ENCODE data around the gene AKAP1. TPM values are rescaled to one million over a fixed set of nuclear protein-coding genes. Genes with fewer than 3 reads are reported as not detected.
A peak's percentile ranks its signal among the peaks of the same experiment; 100 is the strongest.

AKAP1 gene
- total RNA-seq, 2 donors from 2014 or later = 11.6 to 18.5 TPM

DNA sequence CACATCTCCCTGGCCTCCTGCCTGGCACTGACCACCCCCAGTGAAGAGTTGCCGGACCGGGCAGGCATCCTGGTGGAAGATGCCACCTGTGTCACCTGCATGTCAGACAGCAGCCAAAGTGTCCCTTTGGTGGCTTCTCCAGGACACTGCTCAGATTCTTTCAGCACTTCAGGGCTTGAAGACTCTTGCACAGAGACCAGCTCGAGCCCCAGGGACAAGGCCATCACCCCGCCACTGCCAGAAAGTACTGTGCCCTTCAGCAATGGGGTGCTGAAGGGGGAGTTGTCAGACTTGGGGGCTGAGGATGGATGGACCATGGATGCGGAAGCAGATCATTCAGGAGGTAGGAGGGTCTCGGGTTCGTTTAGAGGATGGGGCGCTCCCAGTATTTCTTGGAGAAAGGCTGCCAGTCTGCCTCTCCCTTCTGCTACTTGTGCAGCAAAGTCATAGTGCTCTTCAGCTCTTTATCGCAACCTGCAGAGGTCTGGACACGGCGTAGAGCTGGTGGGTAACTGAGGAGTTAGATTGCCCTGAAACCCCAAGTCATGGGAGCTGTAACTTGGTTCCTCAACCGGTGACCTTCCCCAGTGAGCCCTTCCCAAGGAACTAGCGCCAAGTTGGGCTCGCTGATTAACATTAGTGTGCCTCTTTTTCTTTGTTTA is 21.9 kb downstream of the AKAP1 start:
- H3K27ac Mint-ChIP-seq = peak overlapping the region; percentile 35
- Histone ChIP-seq H3K4me3 (ENCODE audit: low read length) (no peak overlapping the region), H3K9ac (ENCODE audit: extremely low read depth, low read length, poor library complexity, severe bottlenecking) (no peak overlapping the region), H3K27me3 (ENCODE audit: control insufficient read depth, insufficient read depth, low read length, poor library complexity, severe bottlenecking) (no peaks in the 10 kb centered on the region), H3K36me3 (ENCODE audit: control insufficient read depth, insufficient read depth, low read length) (no peaks in the 10 kb centered on the region), H3K27ac (ENCODE audit: low read depth, low read length) (no peak overlapping the region), H3K4me1 (ENCODE audit: control insufficient read depth, insufficient read depth, low read length) (peaks cover 14% of the 10 kb centered on the region), H3K9me3 (ENCODE audit: control insufficient read depth, low read length) (no peaks in the 10 kb centered on the region)
- TF ChIP-seq, protein P1, sequence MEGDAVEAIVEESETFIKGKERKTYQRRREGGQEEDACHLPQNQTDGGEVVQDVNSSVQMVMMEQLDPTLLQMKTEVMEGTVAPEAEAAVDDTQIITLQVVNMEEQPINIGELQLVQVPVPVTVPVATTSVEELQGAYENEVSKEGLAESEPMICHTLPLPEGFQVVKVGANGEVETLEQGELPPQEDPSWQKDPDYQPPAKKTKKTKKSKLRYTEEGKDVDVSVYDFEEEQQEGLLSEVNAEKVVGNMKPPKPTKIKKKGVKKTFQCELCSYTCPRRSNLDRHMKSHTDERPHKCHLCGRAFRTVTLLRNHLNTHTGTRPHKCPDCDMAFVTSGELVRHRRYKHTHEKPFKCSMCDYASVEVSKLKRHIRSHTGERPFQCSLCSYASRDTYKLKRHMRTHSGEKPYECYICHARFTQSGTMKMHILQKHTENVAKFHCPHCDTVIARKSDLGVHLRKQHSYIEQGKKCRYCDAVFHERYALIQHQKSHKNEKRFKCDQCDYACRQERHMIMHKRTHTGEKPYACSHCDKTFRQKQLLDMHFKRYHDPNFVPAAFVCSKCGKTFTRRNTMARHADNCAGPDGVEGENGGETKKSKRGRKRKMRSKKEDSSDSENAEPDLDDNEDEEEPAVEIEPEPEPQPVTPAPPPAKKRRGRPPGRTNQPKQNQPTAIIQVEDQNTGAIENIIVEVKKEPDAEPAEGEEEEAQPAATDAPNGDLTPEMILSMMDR (conservative IDR thresholded peaks at IDR 0.05) = peak; percentile 11
- 92 to 93% methylated on average over 14 of the region's 14 CpGs for WGBS, 2 experiments (ENCODE audit: insufficient coverage in 1 of 2, insufficient read length in 1 of 2)
- H3K36me3 Mint-ChIP-seq (ENCODE audit: low read depth) = no peaks in the 10 kb centered on the region
- no peak for DNase-seq
- no peaks in the 10 kb centered on the region for H3K9me3 Mint-ChIP-seq
- no peaks in the 10 kb centered on the region for H3K27me3 Mint-ChIP-seq (ENCODE audit: insufficient read depth)
- peaks cover 21% of the 10 kb centered on the region for H3K4me1 Mint-ChIP-seq
- no peak overlapping the region for H3K4me3 Mint-ChIP-seq

DNA sequence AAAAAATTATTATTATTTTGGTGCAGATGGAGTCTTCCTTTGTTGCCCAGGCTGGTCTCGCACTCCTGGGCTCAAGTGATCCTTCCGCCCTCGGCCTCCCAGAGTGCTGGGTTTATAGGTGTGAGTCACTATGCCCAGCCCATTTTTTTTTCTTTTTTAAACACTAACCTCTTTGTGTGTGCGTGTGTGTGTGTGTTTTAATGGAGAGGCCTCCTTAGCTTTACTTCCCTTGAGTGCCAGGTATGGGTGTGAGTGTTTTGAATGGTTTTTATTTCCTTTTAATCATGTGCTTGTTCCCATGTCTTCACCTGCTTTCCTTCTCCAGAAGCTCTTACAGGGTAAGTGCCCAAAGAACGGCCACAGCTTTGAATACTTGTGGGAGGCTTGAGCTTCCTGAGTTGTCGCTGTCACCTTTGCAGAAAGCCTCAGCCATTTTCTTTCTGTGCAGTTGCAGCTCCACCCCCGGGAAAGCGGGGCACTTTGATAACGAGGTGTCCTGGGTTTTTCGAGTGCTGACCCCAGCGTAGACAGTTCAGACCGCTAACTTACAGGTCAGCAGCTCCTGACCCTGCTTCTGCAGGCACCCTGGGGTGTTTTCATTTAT is 22.6 kb downstream of the AKAP1 start:
- Mint-ChIP-seq H3K4me3 (no peak overlapping the region), H3K9me3 (no peaks in the 10 kb centered on the region), H3K27ac (peak overlapping the region; percentile 77), H3K27me3 (ENCODE audit: insufficient read depth) (no peaks in the 10 kb centered on the region), H3K36me3 (ENCODE audit: low read depth) (peaks cover 3% of the 10 kb centered on the region), H3K4me1 (peaks cover 21% of the 10 kb centered on the region)
- peak; percentile 55 for DNase-seq
- TF ChIP-seq, protein P1 (conservative IDR thresholded peaks at IDR 0.05) = no peak
- Histone ChIP-seq H3K4me3 (ENCODE audit: low read length) (no peak overlapping the region), H3K9ac (ENCODE audit: extremely low read depth, low read length, poor library complexity, severe bottlenecking) (no peak overlapping the region), H3K9me3 (ENCODE audit: control insufficient read depth, low read length) (no peaks in the 10 kb centered on the region), H3K36me3 (ENCODE audit: control insufficient read depth, insufficient read depth, low read length) (peaks cover 5% of the 10 kb centered on the region), H3K27ac (ENCODE audit: low read depth, low read length) (no peak overlapping the region), H3K4me1 (ENCODE audit: control insufficient read depth, insufficient read depth, low read length) (peaks cover 14% of the 10 kb centered on the region), H3K27me3 (ENCODE audit: control insufficient read depth, insufficient read depth, low read length, poor library complexity, severe bottlenecking) (no peaks in the 10 kb centered on the region)
- 75 to 81% methylated on average over 8 to 12 of the region's 12 CpGs for WGBS, 2 experiments (ENCODE audit: insufficient coverage in 1 of 2, insufficient read length in 1 of 2)

DNA sequence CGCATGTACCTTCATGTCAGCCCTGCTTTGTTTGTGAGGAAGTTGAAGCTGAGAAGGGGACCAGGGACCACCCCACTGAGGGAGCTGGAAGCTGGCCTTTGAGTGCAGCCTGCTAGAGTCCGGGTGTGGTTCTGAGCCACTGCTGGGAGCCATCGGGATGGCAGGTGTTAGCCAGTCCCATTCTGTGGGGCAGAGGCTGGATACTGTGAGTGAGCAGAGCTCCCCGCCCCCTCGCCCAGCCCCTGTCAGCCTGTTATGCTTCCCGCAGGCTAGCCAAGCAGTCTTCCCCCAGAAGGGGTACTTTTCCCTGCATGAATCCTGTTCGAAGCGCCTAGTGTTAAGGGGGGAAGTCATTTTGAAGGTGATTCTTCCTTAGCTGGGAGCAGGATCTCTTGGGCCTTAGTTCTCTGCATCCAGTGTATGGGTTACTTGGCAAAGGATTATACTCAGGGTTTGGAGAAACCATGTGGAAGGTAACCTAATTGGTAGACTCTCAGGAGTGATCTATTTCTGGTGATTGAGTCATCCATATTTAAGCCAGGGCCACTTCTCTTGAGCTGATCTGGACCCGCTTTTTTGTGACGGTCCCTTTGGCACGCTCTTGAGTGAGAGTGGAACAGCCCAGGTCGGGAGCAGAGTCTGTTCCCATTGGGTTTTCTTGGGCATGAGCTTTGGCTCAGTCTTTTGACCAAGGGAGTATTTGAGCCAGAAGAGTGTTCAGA is 23.8 kb downstream of the AKAP1 start:
- Mint-ChIP-seq H3K9me3 (no peaks in the 10 kb centered on the region), H3K4me1 (peaks cover 10% of the 10 kb centered on the region), H3K27me3 (ENCODE audit: insufficient read depth) (no peaks in the 10 kb centered on the region), H3K27ac (no peak overlapping the region), H3K4me3 (no peak overlapping the region), H3K36me3 (ENCODE audit: low read depth) (peaks cover 10% of the 10 kb centered on the region)
- 87 to 91% methylated on average over 6 to 12 of the region's 12 CpGs for WGBS, 2 experiments (ENCODE audit: insufficient coverage in 1 of 2, insufficient read length in 1 of 2)
- DNase-seq = peak; percentile 58
- no peak overlapping the region for H3K4me3 ChIP-seq (ENCODE audit: low read length)
- no peak overlapping the region for H3K9ac ChIP-seq (ENCODE audit: extremely low read depth, low read length, poor library complexity, severe bottlenecking)
- no peak overlapping the region for H3K27ac ChIP-seq (ENCODE audit: low read depth, low read length)
- H3K27me3 ChIP-seq (ENCODE audit: control insufficient read depth, insufficient read depth, low read length, poor library complexity, severe bottlenecking) = no peaks in the 10 kb centered on the region
- no peaks in the 10 kb centered on the region for H3K9me3 ChIP-seq (ENCODE audit: control insufficient read depth, low read length)
- peaks cover 8% of the 10 kb centered on the region for H3K36me3 ChIP-seq (ENCODE audit: control insufficient read depth, insufficient read depth, low read length)
- H3K4me1 ChIP-seq (ENCODE audit: control insufficient read depth, insufficient read depth, low read length) = peaks cover 6% of the 10 kb centered on the region
- TF ChIP-seq, protein P1 (conservative IDR thresholded peaks at IDR 0.05) = no peak

Data from endodermal cell (in vitro differentiated cells).